Adrenal gland (tissue), 12 donors: ENCODE data around the gene JCHAIN. TPM values are rescaled to one million over a fixed set of nuclear protein-coding genes. Genes with fewer than 3 reads are reported as not detected.
"Not testable (repeated sequence)": the region's sequence is repeated elsewhere in the genome, so short reads cannot be mapped to it uniquely, and the experiment has no call there.

Experiments used
- DNase-seq, 7 donors: peaks; one replicate each; pipeline ENCODE4 v3.0.0-alpha.2; 2019 to 2020
- H3K27ac ChIP-seq, 5 donors: fragments of 200-600 bp; sonication (generic) in 4 of 5; 1 replicate in 3 of 5; 2 replicates in 2 of 5; pipeline versions ENCODE4 v1.5.1 to v1.8.0; 2016 to 2020; ENCODE audit warnings: mild to moderate bottlenecking in 1 of 5
- H3K27me3 ChIP-seq: fragments of 200-600 bp; 2 replicates; pipeline ENCODE4 v1.8.0; 2021
- H3K36me3 ChIP-seq, 2 donors: fragments of 200-600 bp; replicated peaks in 1 of 2; 1 replicate in 1 of 2; 2 replicates in 1 of 2; pipeline versions ENCODE4 v1.5.1 to v1.8.0; 2018 to 2022
- H3K4me1 ChIP-seq, 2 donors: fragments of 200-600 bp; replicated peaks in 1 of 2; 1 replicate in 1 of 2; 2 replicates in 1 of 2; pipeline versions ENCODE4 v1.5.1 to v1.8.0; 2018 to 2021
- H3K4me3 ChIP-seq, 4 donors: fragments of 200-600 bp; sonication (generic) in 3 of 4; one replicate each; pipeline ENCODE4 v1.5.1; 2016 to 2018
- H3K9me3 ChIP-seq, 3 donors: fragments of 200-600 bp; sonication (generic) in 1 of 3; replicated peaks in 1 of 3; 1 replicate in 2 of 3; 2 replicates in 1 of 3; pipeline versions ENCODE4 v1.5.1 to v1.8.0; 2016 to 2021
- POLR2A ChIP-seq, 2 donors: fragments of 450-650 bp; IDR thresholded peaks; one replicate each; pipeline ENCODE4 v1.6.1; 2017; ENCODE audit warnings: antibody characterized with exemption in 2 of 2, mild to moderate bottlenecking in 2 of 2, moderate library complexity in 1 of 2
- WGBS, 4 donors: extraction: QIAGEN DNeasy Blood & Tissue Kit in 2 of 4; methylation state at CpG; one replicate each; pipeline versions ENCODE4 v1.1.5 to v1.1.7; 2013 to 2017; 5-methylcytosine and 5-hydroxymethylcytosine counted together
- intact Hi-C, 2 donors: fragments of 100-400 bp; cut with DNase I; formaldehyde crosslinking; loops; one replicate each; pipeline versions ENCODE4 v1.14.1 to v1.15.0; 2022 to 2023
- polyA plus RNA-seq, 3 donors: library from polyadenylated mRNA; stranded (reverse); fragments of 200-250 nt in 2 of 3; fragments of 350-450 nt in 1 of 3; fragmentation: Illumina TruSeq in 1 of 3; extraction: RNeasy Lipid Tissue Mini Kit (QIAGEN cat#74804) in 1 of 3; gene quantifications; one replicate each; pipeline ENCODE4 v1.2.3, GENCODE V29; 2013 to 2014
- total RNA-seq, 9 donors: library from RNA; depleted of rRNA in 4 of 9; stranded (reverse); fragments of >200 nt in 4 of 9; fragments of 120-200 nt in 1 of 9; fragmentation: NEBNext Ultra II Directional in 1 of 9; extraction: Animal tissue kit (Norgen Biotek cat#: 25700) in 1 of 9; gene quantifications; one replicate each; pipeline versions ENCODE4 v1.1.0 to v1.2.4, GENCODE V29; 2013 to 2023
- TF ChIP-seq, protein P1 (sequence below), 6 experiments: fragments of 450-650 bp in 4 of 6; fragments of 200-600 bp in 2 of 6; sonication (generic) in 1 of 6; IDR thresholded peaks; 1 replicate in 5 of 6; 2 replicates in 1 of 6; pipeline versions ENCODE4 v1.5.1 to v1.8.0; 2016 to 2021; ENCODE audit warnings: antibody characterized with exemption in 6 of 6, mild to moderate bottlenecking in 2 of 6, moderate library complexity in 1 of 6
- donor health status: healthy with polysubstance abuse.
- donor health status: Bipolar disorder and iron deficiency.
- donor health status: DM: yes; HTN: yes; CAD: no.
- donor health status: DM: no; HTN: no; CAD: no.
- donor health status: DM: no; HTN: no; CAD: no.
- donor health status: DM: yes; HTN: yes; CAD: no.

The JCHAIN gene
- total and polyA plus RNA-seq, 12 donors, result 0.11 to 124 (median 1.9) TPM; not detected in 1

DNA sequence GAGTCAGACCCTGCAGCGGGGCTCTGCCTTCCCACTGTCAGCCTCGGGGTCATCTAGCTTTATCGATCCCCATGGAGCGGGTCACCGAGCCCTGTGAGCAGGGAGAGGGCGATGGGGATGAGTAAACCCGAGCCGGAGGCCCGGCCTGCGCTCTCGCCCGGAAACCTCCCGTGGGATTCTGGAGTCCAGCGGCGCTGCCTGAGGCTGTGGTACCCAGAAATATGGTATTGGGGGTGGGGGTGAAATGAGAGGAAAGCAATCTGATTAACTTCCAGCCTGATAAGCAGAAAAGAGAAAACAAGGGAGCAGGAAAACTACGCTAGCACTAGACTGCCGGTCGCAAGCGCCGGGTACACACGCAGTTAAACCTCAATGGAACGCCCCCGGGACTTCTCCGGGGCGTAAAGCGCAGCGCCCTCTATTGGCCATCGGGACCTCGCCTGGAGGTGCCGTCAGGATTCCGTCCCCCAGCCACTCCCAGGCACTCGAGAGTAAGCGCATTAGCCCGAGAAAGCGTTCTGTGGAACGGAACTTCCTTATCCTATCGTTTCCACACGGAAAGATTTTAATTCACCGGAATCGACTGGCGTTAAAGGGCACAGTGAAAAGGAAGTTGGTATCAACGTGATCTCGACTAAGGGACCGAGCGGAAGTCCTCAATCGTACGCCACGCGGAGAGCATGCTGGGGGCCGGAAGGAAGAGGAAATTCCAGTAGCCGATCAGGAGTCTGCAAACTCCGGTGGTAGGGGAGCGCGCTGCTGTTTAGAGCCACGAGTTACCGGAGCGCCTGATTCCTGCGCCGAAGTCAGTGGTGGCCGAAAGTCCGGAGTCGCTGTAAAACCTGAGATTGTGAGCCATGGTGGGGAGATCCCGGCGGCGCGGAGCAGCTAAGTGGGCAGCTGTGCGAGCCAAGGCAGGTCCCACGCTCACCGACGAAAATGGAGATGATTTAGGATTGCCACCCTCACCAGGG, 21.8 kb upstream of the JCHAIN start, which contains the start of gene UTP3:
Gene UTP3 (plus strand): TSS at position 712 of the 974 bp plus-strand sequence. CDS start 146 bp downstream, at position 858.
- peak; percentile 96 to 98 (median 96) for DNase-seq
- Histone ChIP-seq H3K4me1 (peaks cover 21 to 33% of the 10 kb centered on the region in 2 donors), H3K4me3 (peak within 1 kb of the TSS; percentile 48 to 96 (median 54)), H3K27me3 (no peaks in the 10 kb centered on the region), H3K36me3 (peaks cover 0 to 4% of the 10 kb centered on the region in 2 donors), H3K9me3 (no peaks in the 10 kb centered on the region), H3K27ac (peak within 1 kb of the TSS; percentile 85 to 97 (median 89))
- intact Hi-C loops, result loop anchor here in 1 of 2 donors (10.0 kb wide), 1 partner anchor 147 kb away; the partner anchor contains the start of gene GRSF1
- TF ChIP-seq, protein P1, sequence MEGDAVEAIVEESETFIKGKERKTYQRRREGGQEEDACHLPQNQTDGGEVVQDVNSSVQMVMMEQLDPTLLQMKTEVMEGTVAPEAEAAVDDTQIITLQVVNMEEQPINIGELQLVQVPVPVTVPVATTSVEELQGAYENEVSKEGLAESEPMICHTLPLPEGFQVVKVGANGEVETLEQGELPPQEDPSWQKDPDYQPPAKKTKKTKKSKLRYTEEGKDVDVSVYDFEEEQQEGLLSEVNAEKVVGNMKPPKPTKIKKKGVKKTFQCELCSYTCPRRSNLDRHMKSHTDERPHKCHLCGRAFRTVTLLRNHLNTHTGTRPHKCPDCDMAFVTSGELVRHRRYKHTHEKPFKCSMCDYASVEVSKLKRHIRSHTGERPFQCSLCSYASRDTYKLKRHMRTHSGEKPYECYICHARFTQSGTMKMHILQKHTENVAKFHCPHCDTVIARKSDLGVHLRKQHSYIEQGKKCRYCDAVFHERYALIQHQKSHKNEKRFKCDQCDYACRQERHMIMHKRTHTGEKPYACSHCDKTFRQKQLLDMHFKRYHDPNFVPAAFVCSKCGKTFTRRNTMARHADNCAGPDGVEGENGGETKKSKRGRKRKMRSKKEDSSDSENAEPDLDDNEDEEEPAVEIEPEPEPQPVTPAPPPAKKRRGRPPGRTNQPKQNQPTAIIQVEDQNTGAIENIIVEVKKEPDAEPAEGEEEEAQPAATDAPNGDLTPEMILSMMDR (IDR thresholded peaks at IDR 0.05), result peak; percentile 87 to 96 (median 94)
- peak; percentile 60 to 79 for TF ChIP-seq POLR2A (IDR thresholded peaks at IDR 0.05)
- WGBS, 4 donors, result 0 to 1% (median 0%) methylated on average over 37 to 70 of the region's 70 CpGs

DNA sequence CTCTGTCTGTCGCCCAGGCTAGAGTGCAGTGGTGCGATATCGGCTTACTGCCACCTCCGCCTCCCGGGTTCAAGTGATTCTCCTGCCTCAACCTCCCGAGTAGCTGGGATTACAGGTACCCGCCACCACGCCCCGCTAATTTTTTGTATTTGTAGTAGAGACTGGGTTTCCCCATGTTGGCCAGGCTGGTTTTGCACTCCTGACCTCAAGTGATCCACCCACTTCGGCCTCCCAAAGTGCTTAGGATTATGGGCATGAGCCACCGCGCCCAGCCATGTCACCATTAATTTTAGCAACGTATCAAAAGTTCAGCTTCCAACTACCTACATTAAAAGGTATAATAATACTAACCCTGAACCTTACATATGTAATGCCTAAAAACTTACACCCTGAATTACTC, 21.1 kb upstream of the JCHAIN start:
- TF ChIP-seq, protein P1 (IDR thresholded peaks at IDR 0.05), result no peak
- no peak for TF ChIP-seq POLR2A (IDR thresholded peaks at IDR 0.05)
- intact Hi-C loops, result loop anchor here in 1 of 2 donors (10.0 kb wide), 1 partner anchor 147 kb away; the partner anchor contains the start of gene GRSF1
- peak in 5 of 7 donors; percentile 16 to 62 (median 34) for DNase-seq
- Histone ChIP-seq H3K36me3 (peaks cover 0 to under 1% of the 10 kb centered on the region in 2 donors), H3K4me1 (peaks cover 21 to 33% of the 10 kb centered on the region in 2 donors), H3K27me3 (no peaks in the 10 kb centered on the region), H3K9me3 (no peaks in the 10 kb centered on the region), H3K27ac (peak overlapping the region; percentile 85 to 97 (median 89)), H3K4me3 (peak overlapping the region in 3 of 4 donors; percentile 27 to 96 (median 56))
- 63 to 70% (median 66%) methylated on average over 13 of the region's 13 CpGs for WGBS, 4 donors

DNA sequence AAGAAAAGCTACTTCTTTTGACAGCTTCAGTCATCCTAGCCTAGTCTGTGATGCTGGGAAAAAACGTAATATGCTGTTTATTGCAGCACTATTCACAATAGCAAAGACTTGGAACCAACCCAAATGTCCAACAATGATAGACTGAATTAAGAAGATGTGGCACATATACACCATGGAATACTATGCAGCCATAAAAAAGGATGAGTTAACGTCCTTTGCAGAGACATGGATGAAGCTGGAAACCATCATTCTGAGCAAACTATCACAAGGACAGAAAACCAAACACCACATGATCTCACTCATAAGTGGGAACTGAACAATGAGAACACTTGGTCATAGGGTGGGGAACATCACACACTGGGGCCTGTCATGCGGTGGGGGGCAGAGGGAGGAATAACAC, 15.8 kb upstream of the JCHAIN start:
- not testable (repeated sequence) for H3K36me3 ChIP-seq, H3K4me1 ChIP-seq, H3K9me3 ChIP-seq, DNase-seq, H3K4me3 ChIP-seq, H3K27me3 ChIP-seq, H3K27ac ChIP-seq
- intact Hi-C loops, result loop anchor here in 1 of 2 donors (10.0 kb wide), 1 partner anchor 153 kb away; the partner anchor contains the start of gene GRSF1
- 73 to 82% (median 78%) methylated on average over 3 of the region's 3 CpGs for WGBS, 4 donors

DNA sequence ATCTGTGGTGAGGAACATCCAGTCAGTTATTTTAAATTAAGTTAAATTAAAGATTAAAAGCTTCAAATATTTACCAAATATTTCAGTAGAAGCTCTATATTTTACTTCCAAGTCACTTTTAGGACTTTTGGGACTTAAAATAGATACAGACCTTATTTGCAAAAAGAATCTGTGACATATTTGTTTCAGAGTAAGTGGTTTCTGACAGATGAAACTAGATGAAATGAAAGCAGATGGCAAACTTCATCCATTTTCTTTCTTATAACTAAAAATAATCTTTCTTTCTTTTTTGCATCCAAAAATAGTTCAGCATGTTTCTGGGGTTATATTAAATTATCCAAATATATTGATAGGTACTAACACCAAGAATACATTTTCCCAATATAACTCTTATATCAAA, 15.4 kb upstream of the JCHAIN start:
- TF ChIP-seq, protein P1 (IDR thresholded peaks at IDR 0.05), result no peak
- no peak for TF ChIP-seq POLR2A (IDR thresholded peaks at IDR 0.05)
- Histone ChIP-seq H3K4me1 (no peaks in the 10 kb centered on the region), H3K4me3 (no peak overlapping the region), H3K36me3 (no peaks in the 10 kb centered on the region), H3K27ac (no peak overlapping the region), H3K27me3 (no peaks in the 10 kb centered on the region), H3K9me3 (no peaks in the 10 kb centered on the region)
- DNase-seq, result no peak
- intact Hi-C loops, result loop anchor here in 1 of 2 donors (10.0 kb wide), 1 partner anchor 153 kb away; the partner anchor contains the start of gene GRSF1
